Fibroblast of the conjunctiva (primary cell): Measurements from ENCODE around the gene PNPLA7.
"Not testable (repeated sequence)": the region's sequence is repeated elsewhere in the genome, so short reads cannot be mapped to it uniquely, and the experiment has no call there.

ENCODE experiments used
- DNase-seq: peaks from one replicate; pipeline ENCODE4 v3.0.0-alpha.2; 2010; ENCODE audit warnings: low read depth

Gene PNPLA7

DNA sequence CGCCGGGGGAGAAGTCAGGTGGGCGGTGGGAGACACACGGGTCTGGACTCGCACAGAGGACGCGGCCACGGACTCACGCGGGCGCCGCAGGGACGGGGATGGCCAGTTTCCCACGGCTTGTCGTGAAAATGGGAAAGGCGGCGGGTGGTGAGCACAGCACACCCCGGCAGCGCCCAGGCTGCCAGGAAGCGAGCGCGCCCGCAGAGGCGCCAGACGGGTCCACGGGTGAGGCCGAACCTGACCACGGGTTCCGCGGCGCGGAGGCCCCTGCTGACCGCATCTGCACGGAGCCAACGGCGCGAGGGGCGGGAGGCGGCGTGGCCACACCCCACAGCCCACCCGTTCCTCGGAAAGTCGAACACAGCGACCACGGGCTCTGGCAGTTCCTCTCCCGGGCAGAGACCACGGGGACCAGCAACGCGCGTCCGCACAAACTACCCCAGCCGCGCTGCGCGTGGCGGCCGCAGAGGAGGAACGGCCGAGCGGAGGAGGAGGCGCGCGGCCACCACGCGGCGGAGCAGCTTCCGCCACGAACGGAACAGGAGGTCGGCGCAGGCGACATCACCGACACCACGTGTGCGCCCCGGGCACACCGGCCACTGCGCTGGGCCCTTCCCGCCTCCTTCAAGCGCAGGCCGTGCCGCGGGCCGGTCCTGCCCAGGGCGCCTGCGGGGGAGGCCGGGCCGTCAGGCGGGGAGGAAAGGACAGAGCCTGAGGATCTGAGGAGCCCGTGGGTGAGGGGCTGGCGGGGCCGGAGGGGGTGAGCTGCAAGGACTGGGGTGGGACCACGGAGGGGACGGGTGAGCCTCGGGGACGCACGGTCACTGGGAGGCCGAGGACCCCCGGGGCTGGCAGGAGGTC, 132.8 kb downstream of the PNPLA7 start:
- DNase-seq: no peak

- DNase-seq: no peak
Measured at GRCh38 chr9:137416563-137417151, 133.5 kb downstream of the PNPLA7 start.

DNA sequence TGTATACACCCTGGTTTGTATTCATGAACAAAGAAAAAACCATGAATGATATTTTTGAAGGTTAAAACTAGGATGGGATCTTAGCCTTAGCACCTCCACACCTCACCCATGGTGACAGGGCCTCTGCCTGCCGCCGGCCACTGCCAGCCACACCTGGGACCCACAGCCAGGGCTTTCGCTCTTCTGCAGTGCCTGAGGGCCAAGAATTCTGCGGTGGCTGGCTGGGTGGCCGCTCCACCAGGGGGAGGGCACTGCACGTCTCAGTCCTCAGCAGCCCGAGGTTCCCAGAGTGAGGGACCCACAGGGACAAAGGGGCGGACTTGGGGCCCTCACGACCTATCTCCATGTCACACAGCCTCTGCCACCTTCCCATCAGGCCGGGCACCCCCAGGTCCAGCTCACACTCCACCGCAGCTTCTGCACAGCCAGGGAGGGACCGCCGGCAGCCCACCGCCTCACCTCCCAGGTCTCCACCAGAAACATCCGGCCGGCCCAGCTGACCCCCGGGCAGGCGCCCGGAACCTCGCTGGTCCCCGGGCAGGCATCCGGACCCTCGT, 134.1 kb downstream of the PNPLA7 start:
- no peak for DNase-seq

DNA sequence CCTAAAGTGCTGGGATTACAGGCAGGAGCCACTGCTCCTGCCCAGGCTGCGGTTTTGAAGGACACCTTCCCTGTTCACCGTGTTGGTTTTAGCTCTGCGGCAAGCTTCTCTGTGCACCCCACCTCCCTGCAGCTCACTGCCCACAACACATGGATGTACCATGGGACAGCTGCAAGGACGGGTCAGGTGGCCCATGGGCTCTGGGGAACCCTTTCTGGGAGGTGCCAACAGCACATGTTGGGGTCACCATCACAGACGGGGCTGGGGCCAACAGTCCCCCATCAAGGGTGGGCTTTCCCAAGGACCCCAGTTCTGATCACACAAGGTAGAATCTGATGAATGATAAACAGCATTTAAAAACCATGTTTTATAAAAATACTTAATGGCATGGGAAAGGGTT, 134.8 kb downstream of the PNPLA7 start:
- no peak for DNase-seq

GRCh38 chr9:137412431-137412830, 137.8 kb downstream of the PNPLA7 start:
- DNase-seq: no peak

DNA sequence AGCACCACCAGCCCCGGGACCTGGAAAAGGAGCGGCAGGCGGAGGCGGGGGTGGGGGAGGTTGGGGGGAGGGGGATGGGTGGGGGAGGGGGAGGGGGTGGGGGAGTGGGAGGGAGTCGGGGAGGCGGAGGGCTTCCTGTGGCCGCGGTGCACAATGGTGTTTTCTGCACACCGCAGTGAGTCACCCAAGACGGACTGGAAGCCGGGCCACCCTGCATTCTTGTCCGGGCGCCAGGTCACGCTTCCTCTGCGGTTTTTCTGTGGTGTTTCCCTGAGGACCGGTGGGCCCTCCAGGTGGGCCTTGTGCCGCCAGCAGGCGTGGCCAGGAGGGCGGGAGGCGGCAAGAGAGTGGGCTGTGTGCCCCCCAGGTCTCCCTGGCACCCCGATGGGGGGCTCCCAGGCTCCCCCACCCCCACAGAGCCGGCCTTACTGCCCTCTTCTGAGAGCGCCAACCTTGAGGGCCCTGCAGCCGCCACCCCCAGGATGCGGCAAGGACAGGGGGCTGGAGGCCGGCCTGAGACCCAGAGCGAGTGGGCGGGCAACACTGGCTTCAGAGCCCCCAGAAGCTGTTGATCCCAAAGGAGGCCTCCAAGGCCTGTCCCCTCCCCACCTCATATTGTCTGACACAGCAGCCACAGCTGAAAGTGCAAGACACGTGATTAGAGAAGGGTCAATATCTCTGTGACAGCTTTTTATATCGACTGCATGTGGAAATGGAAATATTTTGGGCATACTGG, 138.4 kb downstream of the PNPLA7 start:
- DNase-seq: peak; percentile 59

DNA sequence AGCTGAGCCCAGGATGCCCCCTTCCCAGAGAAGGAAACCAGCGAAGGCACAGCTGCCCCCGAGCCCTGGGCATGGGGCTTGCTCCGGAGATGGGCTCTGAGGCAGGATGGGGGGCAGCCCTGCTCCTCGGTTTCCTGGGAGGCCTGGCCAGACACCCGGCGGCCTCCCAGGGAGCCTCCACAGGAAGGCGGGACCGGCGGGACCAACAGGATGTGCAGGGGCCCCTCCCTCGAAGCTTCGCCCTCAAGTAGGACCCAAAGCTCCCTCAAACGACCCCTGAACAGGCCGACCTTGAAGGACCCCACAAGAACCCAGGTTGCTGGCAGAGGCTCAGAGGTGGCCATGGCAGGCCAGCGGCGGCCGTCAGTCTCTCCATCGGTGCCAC, 138.9 kb downstream of the PNPLA7 start:
- no peak for DNase-seq

DNA sequence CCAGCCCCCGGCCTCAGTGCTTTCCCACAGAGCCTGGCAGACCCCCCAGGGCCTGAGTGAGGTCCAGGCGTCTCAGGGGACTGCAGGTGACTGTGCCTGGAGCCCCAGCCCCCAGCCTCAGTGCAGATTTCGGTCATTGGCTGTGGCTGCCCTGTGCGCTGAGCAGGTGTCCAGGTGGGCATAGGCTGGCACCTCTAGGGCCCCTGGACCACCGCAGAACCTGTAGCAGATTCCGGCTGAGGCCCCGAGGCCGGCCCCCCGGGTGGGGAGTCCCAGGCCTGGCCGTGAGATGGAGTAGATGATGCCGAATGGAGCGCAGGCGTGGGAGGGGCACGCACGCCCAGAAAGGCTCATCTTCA, 139.3 kb downstream of the PNPLA7 start:
- DNase-seq: no peak

- not testable (repeated sequence) for DNase-seq
Measured at GRCh38 chr9:137410236-137410890, 139.8 kb downstream of the PNPLA7 start.
